A549 (cell line): ENCODE results near the gene SPTBN5. TPM values are rescaled to one million over a fixed set of nuclear protein-coding genes. Genes with fewer than 3 reads are reported as not detected.

Source experiments
- ATAC-seq, 2 experiments: fragments of 200-7000 bp in 1 of 2; fragments of >200 bp in 1 of 2; cut with Nextera tagmentation in 1 of 2; cut with Tn5 transposase in 1 of 2; 3 replicates each; pipeline versions ENCODE4 v1.8.0 to v1.9.1; 2018 to 2020; ENCODE audit warnings: mild to moderate bottlenecking in 1 of 2, moderate library complexity in 1 of 2
- CTCF ChIA-PET: fragments of 300-600 bp; sonication (Branson Sonifier 250); formaldehyde crosslinking; extraction: SDS; loops from one replicate; lab custom pipeline; 2021; ENCODE audit warnings: antibody characterized with exemption, inconsistent platforms; lab: Yijun Ruan, JAX
- POLR2A ChIA-PET: fragments of 350-600 bp; formaldehyde crosslinking; extraction: SDS; loops from one replicate; lab custom pipeline; 2021; ENCODE audit warnings: antibody characterized with exemption, inconsistent platforms; lab: Yijun Ruan, JAX
- DNase-seq, 2 experiments: peaks; one replicate each; pipeline versions ENCODE4 v3.0.0 to v3.0.0-alpha.2; 2011 to 2016; ENCODE audit warnings: low read depth in 1 of 2, low spot score in 1 of 2
- FAIRE-seq: peaks from 2 replicates; lab custom pipeline; 2011; peaks lifted over from hg19 to GRCh38; lab: Jason Lieb, UNC
- H3K27ac ChIP-seq, 2 experiments: fragments of >200 bp; sonication (Bioruptor Twin); formaldehyde crosslinking; 3 replicates each; pipeline ENCODE4 v1.5.1; 2016 to 2017
- H3K4me1 ChIP-seq: fragments of >200 bp; sonication (Bioruptor Twin); formaldehyde crosslinking; 3 replicates; pipeline ENCODE4 v1.6.1; 2016
- H3K4me2 ChIP-seq: fragments of >200 bp; sonication (Bioruptor Twin); formaldehyde crosslinking; 3 replicates; pipeline ENCODE4 v1.6.1; 2016
- H3K4me3 ChIP-seq: fragments of >200 bp; sonication (Bioruptor Twin); formaldehyde crosslinking; 3 replicates; pipeline ENCODE4 v1.5.1; 2016
- H3K9me3 ChIP-seq: fragments of >200 bp; sonication (Bioruptor Twin); formaldehyde crosslinking; 3 replicates; pipeline ENCODE4 v1.6.1; 2016
- BHLHE40 ChIP-seq: IDR thresholded peaks from 2 replicates; pipeline ENCODE4 v1.6.1; 2012; ENCODE audit warnings: low read depth, low read length, inconsistent platforms
- CBX8 ChIP-seq: fragments of 200-600 bp; sonication (generic); IDR thresholded peaks from 2 replicates; pipeline ENCODE4 v1.6.1; 2016
- CEBPB ChIP-seq, 2 experiments: fragments of >200 bp in 1 of 2; sonication (Bioruptor Twin) in 1 of 2; formaldehyde crosslinking in 1 of 2; IDR thresholded peaks; 2 replicates each; pipeline ENCODE4 v1.6.1; 2012 to 2016
- CHD2 ChIP-seq: fragments of 150-350 bp; IDR thresholded peaks from 2 replicates; pipeline ENCODE4 v1.6.1; 2014; ENCODE audit warnings: low read length; ENCODE audit not compliant: partially characterized antibody
- EHMT2 ChIP-seq: fragments of 200-600 bp; sonication (generic); IDR thresholded peaks from 2 replicates; pipeline ENCODE4 v1.6.1; 2016; ENCODE audit warnings: antibody characterized with exemption, low read depth, mild to moderate bottlenecking, moderate library complexity
- ELK1 ChIP-seq: fragments of 150-350 bp; IDR thresholded peaks from 2 replicates; pipeline ENCODE4 v1.6.1; 2014; ENCODE audit warnings: low read depth, mild to moderate bottlenecking, low read length
- FOSB ChIP-seq: fragments of 250-450 bp; sonication (Bioruptor Pico); IDR thresholded peaks from 2 replicates; pipeline ENCODE4 v1.5.0; 2020; ENCODE audit warnings: mild to moderate bottlenecking, moderate library complexity
- HDAC2 ChIP-seq: fragments of 200-600 bp; sonication (generic); IDR thresholded peaks from 2 replicates; pipeline ENCODE4 v1.6.1; 2016
- HES2 ChIP-seq: fragments of >200 bp; sonication (Bioruptor Twin); formaldehyde crosslinking; IDR thresholded peaks from 2 replicates; pipeline ENCODE4 v1.6.1; 2016
- HEYL ChIP-seq: fragments of 250-450 bp; sonication (Bioruptor Pico); IDR thresholded peaks from 2 replicates; pipeline ENCODE4 v1.8.0; 2021; ENCODE audit warnings: mild to moderate bottlenecking, moderate library complexity
- HOXA7 ChIP-seq: fragments of 250-450 bp; sonication (Bioruptor Pico); IDR thresholded peaks from 2 replicates; pipeline ENCODE4 v1.5.0; 2020; ENCODE audit warnings: mild to moderate bottlenecking, moderate library complexity
- HOXB5 ChIP-seq: fragments of 250-450 bp; sonication (Bioruptor Pico); IDR thresholded peaks from 2 replicates; pipeline ENCODE4 v1.5.0; 2020; ENCODE audit warnings: mild to moderate bottlenecking, moderate library complexity
- MAFK ChIP-seq: fragments of 450-650 bp; IDR thresholded peaks from 2 replicates; pipeline ENCODE4 v1.6.1; 2014; ENCODE audit not compliant: partially characterized antibody
- MAZ ChIP-seq: fragments of 150-350 bp; IDR thresholded peaks from 2 replicates; pipeline ENCODE4 v1.6.1; 2014; ENCODE audit warnings: antibody characterized with exemption, low read depth, low read length, borderline replicate concordance
- MYC ChIP-seq: IDR thresholded peaks from 2 replicates; pipeline ENCODE4 v1.6.1; 2012; ENCODE audit warnings: mild to moderate bottlenecking, inconsistent platforms, low read length, improper control_type of control experiment, borderline replicate concordance
- NR3C1 ChIP-seq: fragments of >200 bp; sonication (Bioruptor Twin); formaldehyde crosslinking; IDR thresholded peaks from 3 replicates; pipeline ENCODE4 v1.6.1; 2017
- PHF8 ChIP-seq: fragments of 200-600 bp; sonication (generic); IDR thresholded peaks from 2 replicates; pipeline ENCODE4 v1.6.1; 2016; ENCODE audit warnings: low read depth, mild to moderate bottlenecking, antibody characterized with exemption, moderate library complexity, borderline replicate concordance
- POLR2AphosphoS2 ChIP-seq: conservative IDR thresholded peaks from 2 replicates; pipeline ENCODE4 v1.6.1; 2012; ENCODE audit warnings: low read length, improper control_type of control experiment, inconsistent platforms
- RAD21 ChIP-seq, 2 experiments: fragments of >200 bp in 1 of 2; sonication (Bioruptor Twin) in 1 of 2; formaldehyde crosslinking in 1 of 2; IDR thresholded peaks in 1 of 2; conservative IDR thresholded peaks in 1 of 2; 2 replicates in 1 of 2; 3 replicates in 1 of 2; pipeline ENCODE4 v1.6.1; 2012 to 2018; ENCODE audit warnings: inconsistent platforms in 1 of 2
- RCOR1 ChIP-seq: fragments of 150-350 bp; IDR thresholded peaks from 2 replicates; pipeline ENCODE4 v1.6.1; 2014; ENCODE audit warnings: antibody characterized with exemption, low read length, low read depth
- RNF2 ChIP-seq: fragments of 200-600 bp; sonication (generic); IDR thresholded peaks from 2 replicates; pipeline ENCODE4 v1.6.1; 2016; ENCODE audit warnings: low read depth, mild to moderate bottlenecking, antibody characterized with exemption, moderate library complexity, borderline replicate concordance
- SMC3 ChIP-seq: fragments of >200 bp; sonication (Bioruptor Twin); formaldehyde crosslinking; IDR thresholded peaks from 3 replicates; pipeline ENCODE4 v1.6.1; 2018; ENCODE audit warnings: inconsistent platforms
- TFCP2L1 ChIP-seq: fragments of 250-450 bp; sonication (Bioruptor Pico); IDR thresholded peaks from 2 replicates; pipeline ENCODE4 v1.5.0; 2021; ENCODE audit warnings: mild to moderate bottlenecking
- TP53 ChIP-seq: fragments of 250-450 bp; sonication (Bioruptor Pico); IDR thresholded peaks from 2 replicates; pipeline ENCODE4 v1.5.0; 2021; ENCODE audit warnings: mild to moderate bottlenecking, moderate library complexity
- ZC3H11A ChIP-seq: fragments of 450-650 bp; IDR thresholded peaks from 2 replicates; pipeline ENCODE4 v1.6.1; 2014; ENCODE audit warnings: antibody characterized with exemption, mild to moderate bottlenecking
- ZNF302 ChIP-seq: fragments of 250-450 bp; sonication (Bioruptor Pico); IDR thresholded peaks from 2 replicates; pipeline ENCODE4 v1.9.0; 2021; ENCODE audit warnings: inconsistent platforms, mild to moderate bottlenecking, moderate library complexity
- ZSCAN20 ChIP-seq: fragments of 250-450 bp; sonication (Bioruptor Pico); IDR thresholded peaks from 2 replicates; pipeline ENCODE4 v1.8.0; 2022; ENCODE audit warnings: mild to moderate bottlenecking, moderate library complexity
- WGBS: methylation state at CpG from one replicate; pipeline ENCODE4 v1.1.6; 2017; ENCODE audit errors: missing lambda C conversion rate; 5-methylcytosine and 5-hydroxymethylcytosine counted together
- polyA plus RNA-seq, 4 experiments: library from polyadenylated mRNA; depleted of rRNA in 3 of 4; stranded (reverse); fragments of >200 nt; fragmentation: RNase III in 1 of 4; extraction: RNeasy Plus Mini Kit Qiagen cat#74134 plus additional on column Dnase treatment in 1 of 4; gene quantifications; 2 replicates in 3 of 4; 3 replicates in 1 of 4; pipeline ENCODE4 v1.2.3, GENCODE V29; 2011 to 2017
- TF ChIP-seq, protein P1 (sequence below): fragments of 250-450 bp; sonication (Bioruptor Pico); IDR thresholded peaks from 2 replicates; pipeline ENCODE4 v1.5.0; 2020; ENCODE audit warnings: low read depth, mild to moderate bottlenecking, moderate library complexity
- TF ChIP-seq, protein P2 (sequence below): fragments of >200 bp; sonication (Bioruptor Twin); formaldehyde crosslinking; IDR thresholded peaks from 3 replicates; pipeline ENCODE4 v1.6.1; 2016
- TF ChIP-seq, protein P3 (sequence below): IDR thresholded peaks from 2 replicates; pipeline ENCODE4 v1.6.1; 2012
- TF ChIP-seq, protein P4 (sequence below): IDR thresholded peaks from 2 replicates; pipeline ENCODE4 v1.6.1; 2012; ENCODE audit warnings: low read depth, borderline replicate concordance

The SPTBN5 gene
- polyA plus RNA-seq, 2 of the 4 experiments (the other 2 are of a cell fraction) = 0.05 to 0.17 TPM

DNA sequence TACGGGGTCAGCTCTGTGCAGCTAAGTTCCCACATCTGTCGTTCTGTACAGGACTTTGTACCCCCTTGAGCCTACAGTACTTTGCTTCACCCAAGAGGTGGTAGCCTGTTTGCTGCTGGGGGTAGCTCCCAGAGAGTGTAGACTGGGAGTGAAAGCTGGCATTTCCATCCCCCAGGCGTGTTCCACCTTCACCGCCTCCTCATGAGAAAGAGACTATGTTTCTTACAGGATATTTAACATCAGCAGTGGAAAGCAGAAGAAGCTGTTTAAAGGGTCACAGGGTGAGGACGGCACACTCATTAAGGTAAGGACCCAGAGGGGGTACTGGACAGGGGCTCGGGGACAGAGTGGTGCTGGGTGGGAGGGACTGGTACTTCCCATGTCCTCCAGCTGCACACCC is 76.1 kb downstream of the SPTBN5 start:
- no peak overlapping the region for H3K27ac ChIP-seq
- TF ChIP-seq BHLHE40 (no peak), HDAC2 (no peak), RCOR1 (no peak), CBX8 (no peak), TP53 (no peak), CHD2 (no peak), EHMT2 (no peak), MYC (no peak), HOXA7 (CRISPR knock-in tag) (no peak), RNF2 (no peak), HES2 (no peak), CEBPB (IDR thresholded peaks at IDR 0.05) (no peak), HEYL (no peak), POLR2AphosphoS2 (no peak), ZC3H11A (no peak), NR3C1 (no peak)
- TF ChIP-seq, protein P1, sequence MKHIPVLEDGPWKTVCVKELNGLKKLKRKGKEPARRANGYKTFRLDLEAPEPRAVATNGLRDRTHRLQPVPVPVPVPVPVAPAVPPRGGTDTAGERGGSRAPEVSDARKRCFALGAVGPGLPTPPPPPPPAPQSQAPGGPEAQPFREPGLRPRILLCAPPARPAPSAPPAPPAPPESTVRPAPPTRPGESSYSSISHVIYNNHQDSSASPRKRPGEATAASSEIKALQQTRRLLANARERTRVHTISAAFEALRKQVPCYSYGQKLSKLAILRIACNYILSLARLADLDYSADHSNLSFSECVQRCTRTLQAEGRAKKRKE (CRISPR knock-in tag) = no peak
- TF ChIP-seq, protein P2, sequence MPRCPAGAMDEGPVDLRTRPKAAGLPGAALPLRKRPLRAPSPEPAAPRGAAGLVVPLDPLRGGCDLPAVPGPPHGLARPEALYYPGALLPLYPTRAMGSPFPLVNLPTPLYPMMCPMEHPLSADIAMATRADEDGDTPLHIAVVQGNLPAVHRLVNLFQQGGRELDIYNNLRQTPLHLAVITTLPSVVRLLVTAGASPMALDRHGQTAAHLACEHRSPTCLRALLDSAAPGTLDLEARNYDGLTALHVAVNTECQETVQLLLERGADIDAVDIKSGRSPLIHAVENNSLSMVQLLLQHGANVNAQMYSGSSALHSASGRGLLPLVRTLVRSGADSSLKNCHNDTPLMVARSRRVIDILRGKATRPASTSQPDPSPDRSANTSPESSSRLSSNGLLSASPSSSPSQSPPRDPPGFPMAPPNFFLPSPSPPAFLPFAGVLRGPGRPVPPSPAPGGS = no peak
- TF ChIP-seq, protein P3, sequence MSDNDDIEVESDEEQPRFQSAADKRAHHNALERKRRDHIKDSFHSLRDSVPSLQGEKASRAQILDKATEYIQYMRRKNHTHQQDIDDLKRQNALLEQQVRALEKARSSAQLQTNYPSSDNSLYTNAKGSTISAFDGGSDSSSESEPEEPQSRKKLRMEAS = no peak
- TF ChIP-seq, all 56 proteins: peak for 0
- no peak for FAIRE-seq
- 87% methylated on average over 6 of the region's 6 CpGs for WGBS
- ATAC-seq = no peak
- Histone ChIP-seq H3K9me3 (no peaks in the 10 kb centered on the region), H3K4me3 (no peak overlapping the region), H3K4me2 (no peak overlapping the region), H3K4me1 (no peaks in the 10 kb centered on the region)
- DNase-seq = no peak
- ChIA-PET CTCF (interaction anchor here (0.8 to 1.6 kb wide), 5 partner anchors 9 to 45 kb away, joined by 3 to 5 read pairs (median 3); partner anchors contain the start of gene MAPKBP1), POLR2A (no interaction called here)

DNA sequence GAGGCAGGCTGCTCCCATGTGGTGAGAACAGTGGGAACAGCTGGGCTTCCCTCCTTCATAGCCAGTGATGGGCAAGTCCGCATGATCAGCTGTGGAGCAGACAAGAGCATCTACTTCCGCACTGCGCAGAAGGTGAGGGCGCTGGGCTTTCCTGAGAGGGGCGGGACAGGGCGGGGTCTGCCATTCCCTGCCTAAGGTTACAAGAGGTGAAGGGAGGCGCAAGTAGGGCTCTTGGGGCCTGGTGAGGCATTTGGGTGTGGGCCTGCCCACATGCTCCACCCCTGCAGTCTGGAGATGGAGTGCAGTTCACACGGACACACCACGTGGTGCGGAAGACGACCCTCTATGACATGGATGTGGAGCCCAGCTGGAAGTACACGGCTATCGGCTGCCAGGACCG is 76.5 kb downstream of the SPTBN5 start:
- no peak overlapping the region for H3K27ac ChIP-seq
- no peak for DNase-seq
- no peak for FAIRE-seq
- H3K4me3 ChIP-seq = no peak overlapping the region
- no peak overlapping the region for H3K4me2 ChIP-seq
- ChIA-PET CTCF (interaction anchor here (1.1 to 1.2 kb wide), 3 partner anchors 23 to 44 kb away, joined by 3 read pairs; partner anchors contain the start of gene MAPKBP1), POLR2A (no interaction called here)
- 93% methylated on average over 12 of the region's 14 CpGs for WGBS
- TF ChIP-seq TFCP2L1 (CRISPR knock-in tag) (no peak), ELK1 (no peak), FOSB (no peak), MAZ (no peak), CBX8 (no peak), SMC3 (no peak), RAD21 (conservative IDR thresholded peaks at IDR 0.05 in 1 of 2, IDR thresholded peaks at IDR 0.05 in 1 of 2) (no peak), CEBPB (IDR thresholded peaks at IDR 0.05) (no peak), MAFK (no peak), RCOR1 (no peak), ZNF302 (CRISPR knock-in tag) (no peak), HOXB5 (CRISPR knock-in tag) (no peak), ZSCAN20 (CRISPR knock-in tag) (no peak), PHF8 (no peak)
- TF ChIP-seq, protein P2 = no peak
- TF ChIP-seq, protein P3 = no peak
- TF ChIP-seq, protein P1 (CRISPR knock-in tag) = no peak
- TF ChIP-seq, protein P4, sequence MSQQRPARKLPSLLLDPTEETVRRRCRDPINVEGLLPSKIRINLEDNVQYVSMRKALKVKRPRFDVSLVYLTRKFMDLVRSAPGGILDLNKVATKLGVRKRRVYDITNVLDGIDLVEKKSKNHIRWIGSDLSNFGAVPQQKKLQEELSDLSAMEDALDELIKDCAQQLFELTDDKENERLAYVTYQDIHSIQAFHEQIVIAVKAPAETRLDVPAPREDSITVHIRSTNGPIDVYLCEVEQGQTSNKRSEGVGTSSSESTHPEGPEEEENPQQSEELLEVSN = no peak
- H3K4me1 ChIP-seq = no peaks in the 10 kb centered on the region
- ATAC-seq = no peak
- H3K9me3 ChIP-seq = no peaks in the 10 kb centered on the region
